Left hindlimb (tissue), 1 donor: ENCODE measurements around the gene RIBC2.
"Not testable (repeated sequence)": the region's sequence is repeated elsewhere in the genome, so short reads cannot be mapped to it uniquely, and the experiment has no call there.

Source experiments
- DNase-seq: peaks from one replicate; pipeline ENCODE4 v3.0.0-alpha.2; 2018

RIBC2 gene

GRCh38 chr22:45413368-45414211 is at the start of gene RIBC2, which contains the start of gene SMC1B:
TSS of gene RIBC2 (plus strand) at chr22:45413693. CDS start at chr22:45413887, 194 bp downstream.
TSS of gene SMC1B (minus strand) at chr22:45413599. CDS start at chr22:45413567, 32 bp downstream.
- peak; percentile 89 for DNase-seq

GRCh38 chr22:45366713-45367112 is 46.8 kb upstream of the RIBC2 start:
- no peak for DNase-seq

DNA sequence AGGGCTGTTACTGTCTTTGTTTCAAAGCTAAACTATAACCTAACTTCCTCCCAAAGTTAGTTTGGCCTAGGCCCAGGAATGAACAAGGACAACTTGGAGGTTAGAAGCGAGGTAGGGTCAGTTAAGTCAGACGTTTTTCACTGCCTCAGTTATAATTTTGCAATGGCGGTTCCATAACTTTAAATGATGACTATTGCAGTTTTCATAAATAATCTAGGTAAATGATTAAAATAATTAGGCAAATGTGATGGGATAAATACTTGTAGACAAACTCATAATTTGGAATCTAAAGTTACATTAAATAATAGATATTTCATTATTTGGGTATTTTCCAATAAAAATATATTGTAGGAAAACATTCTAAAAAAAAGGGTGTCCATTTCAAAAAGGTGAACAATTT is 39.9 kb upstream of the RIBC2 start:
- not testable (repeated sequence) for DNase-seq

GRCh38 chr22:45376009-45376408 is 37.5 kb upstream of the RIBC2 start:
- DNase-seq: no peak

GRCh38 chr22:45376703-45377102 is 36.8 kb upstream of the RIBC2 start:
- no peak for DNase-seq

DNA sequence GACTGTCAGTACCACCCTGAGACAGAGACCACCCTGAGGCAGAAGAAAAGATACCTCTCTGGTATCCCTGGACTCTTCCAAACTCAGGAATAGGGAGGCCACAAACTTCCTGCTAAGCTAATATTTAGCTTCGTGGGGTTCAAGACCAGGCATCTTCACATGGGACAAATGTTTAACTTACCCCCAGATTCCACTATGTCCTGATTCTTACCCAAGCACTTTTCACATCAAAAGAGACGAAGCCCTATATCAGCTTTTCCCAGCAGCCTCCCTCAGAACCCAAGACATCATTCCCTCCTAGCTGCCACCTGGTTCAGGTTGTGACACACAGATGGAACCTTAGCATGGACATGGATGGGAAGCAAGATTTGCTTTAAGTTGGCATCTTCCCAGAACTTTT is 32.1 kb upstream of the RIBC2 start:
- DNase-seq: no peak

DNA sequence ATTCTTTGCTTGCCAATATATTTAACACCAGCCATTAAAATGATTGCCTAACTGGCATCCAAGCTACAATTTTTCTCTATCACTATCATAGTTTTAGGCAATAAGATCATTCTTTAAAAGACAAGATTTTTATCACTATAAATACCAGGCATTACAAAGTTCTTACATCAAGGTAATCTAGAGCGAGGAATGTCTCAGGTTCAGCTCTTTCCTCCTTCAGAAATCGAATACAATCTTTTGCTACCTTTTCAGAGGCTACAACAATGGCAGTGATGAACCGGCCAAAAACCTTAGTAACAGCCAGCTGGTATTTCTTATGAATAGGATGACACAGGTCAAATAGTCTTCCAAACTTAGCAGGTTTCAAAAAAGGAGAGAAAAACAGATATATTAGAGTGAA is 23.9 kb upstream of the RIBC2 start:
- no peak for DNase-seq

DNA sequence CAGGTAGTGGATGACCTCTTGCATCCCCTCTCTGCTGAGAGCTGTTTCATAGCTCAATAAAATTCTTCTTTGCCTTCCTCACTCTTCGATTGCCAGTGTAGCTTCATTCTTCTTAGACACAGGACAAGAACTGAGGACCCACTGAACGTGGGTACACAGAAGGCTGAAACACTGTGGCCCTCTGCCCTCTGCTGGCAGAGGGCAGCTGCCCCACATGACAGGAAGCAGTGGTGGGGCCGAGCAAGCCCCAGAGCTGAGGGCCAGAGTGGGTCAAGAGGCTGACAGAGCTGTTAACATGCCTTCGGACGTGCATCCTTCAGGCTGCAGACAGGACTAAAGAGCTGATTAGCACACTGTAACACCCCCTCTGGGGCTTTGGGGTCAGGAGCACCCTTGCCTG is 15.7 kb upstream of the RIBC2 start:
- DNase-seq: no peak

DNA sequence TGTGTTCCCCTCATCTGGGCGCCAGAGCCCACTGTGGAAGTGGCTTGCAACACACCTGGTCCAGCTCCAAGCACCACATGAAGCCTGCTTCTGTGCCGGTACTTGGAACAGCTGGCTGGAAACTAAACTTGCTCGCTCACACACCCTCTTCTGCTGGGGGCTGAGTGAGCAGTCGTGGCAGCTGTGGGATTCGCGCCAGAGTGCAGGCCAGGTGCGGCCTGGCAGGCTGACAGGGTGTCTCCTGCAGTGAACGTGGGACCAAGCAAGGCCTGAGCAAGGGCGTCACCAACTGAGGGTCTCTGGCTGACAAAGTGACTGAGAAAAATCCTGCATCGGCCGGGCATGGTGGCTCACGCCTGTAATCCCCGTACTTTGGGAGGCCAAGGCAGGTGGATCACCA is 15.3 kb upstream of the RIBC2 start:
- no peak for DNase-seq

DNA sequence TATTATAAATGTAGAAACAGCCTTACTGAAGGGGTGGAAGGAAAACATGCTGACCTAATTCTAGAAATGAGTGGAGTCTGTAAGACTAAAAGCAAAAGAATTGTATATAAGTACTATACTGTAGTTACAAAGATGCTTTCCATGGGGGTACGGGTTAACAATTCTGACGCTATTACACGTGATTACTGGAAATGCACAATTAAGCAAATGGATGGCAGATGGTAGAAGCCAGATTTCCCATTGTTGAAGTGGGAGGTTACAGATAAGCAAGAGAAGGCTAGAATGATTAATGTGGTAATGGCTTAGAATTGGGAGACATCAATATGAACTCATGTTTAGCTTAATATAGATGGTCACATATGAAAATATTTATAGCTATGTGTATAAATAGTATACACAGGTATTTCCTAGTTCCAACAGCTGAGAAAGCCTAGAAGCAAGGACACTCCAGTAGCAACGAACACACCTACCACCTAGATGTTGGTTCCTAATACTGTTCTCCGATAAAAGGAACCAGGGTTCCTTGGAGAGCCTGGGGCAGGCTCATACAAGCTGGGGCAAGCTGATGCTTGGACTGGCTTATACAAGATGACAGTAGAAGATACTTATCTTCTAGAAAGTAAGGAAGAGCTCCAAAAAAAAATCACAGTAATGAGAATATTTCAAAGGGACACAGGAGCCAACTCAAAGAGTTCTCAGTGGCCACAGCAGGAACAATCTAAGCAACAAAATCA is 13.6 kb upstream of the RIBC2 start:
- DNase-seq: no peak

DNA sequence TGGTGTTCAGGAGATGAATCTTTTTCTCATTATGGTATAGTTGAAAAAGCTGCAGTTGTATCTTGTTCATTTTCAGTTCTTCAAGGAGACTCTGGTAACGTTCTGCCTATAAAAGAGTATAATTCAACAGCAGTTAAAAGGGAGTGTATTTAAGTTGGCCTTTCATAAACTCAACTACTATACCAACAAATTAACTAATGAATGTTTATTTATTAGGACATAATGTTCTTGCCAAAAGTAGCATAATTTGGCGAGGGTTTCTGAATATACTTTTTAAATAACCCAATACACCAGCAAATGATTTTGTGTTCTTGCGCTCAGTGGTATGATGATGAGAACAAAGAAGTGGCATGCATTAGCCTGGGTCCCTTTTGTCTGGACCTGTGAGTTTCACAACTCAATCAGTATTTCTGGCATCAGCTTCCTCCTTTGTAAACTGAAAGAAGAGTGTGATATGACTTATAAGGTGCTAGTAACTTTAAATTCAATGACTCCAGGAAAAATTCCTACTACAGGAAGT is 11.0 kb upstream of the RIBC2 start:
- no peak for DNase-seq

DNA sequence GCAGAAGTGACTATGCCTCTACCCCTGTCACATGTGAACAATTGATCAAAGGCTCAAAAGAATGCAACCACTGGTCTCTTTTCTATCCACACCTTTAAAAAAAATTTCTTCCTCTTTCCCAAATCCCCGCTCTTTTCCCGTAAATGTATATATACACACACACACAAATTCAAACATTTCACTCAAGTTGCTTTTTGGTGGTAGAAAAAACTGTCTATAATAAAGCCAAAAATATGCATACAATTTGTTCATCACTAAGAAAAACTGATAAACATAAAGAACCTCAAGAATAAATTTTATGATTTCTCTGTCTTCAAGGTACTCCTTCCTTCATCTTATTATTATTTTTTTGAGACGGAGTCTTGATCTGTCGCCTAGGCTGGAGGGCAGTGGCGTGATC is 5.7 kb upstream of the RIBC2 start:
- no peak for DNase-seq

DNA sequence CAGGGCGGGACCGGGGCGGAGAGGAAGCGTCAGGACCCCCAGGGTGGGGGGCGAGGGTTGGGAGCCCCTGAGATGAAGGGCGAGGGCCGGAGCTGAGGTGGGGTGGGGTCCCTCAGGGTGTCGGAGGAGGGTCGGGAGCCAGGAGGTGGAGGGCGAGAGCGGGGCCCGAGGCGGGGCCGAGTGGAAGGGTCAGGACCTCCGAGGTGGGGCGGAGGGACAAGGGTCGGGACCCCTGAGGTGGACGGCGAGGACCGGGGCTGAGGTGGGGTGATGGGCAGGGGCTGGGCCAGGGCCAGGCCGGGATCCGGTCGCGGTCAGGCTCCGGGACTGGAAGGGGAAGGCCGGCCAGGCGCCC is 503 bp upstream of the RIBC2 start:
- no peak for DNase-seq

GRCh38 chr22:45418056-45418769 is 4.7 kb downstream of the RIBC2 start:
- no peak for DNase-seq

GRCh38 chr22:45418770-45419138 is 5.3 kb downstream of the RIBC2 start:
- no peak for DNase-seq

DNA sequence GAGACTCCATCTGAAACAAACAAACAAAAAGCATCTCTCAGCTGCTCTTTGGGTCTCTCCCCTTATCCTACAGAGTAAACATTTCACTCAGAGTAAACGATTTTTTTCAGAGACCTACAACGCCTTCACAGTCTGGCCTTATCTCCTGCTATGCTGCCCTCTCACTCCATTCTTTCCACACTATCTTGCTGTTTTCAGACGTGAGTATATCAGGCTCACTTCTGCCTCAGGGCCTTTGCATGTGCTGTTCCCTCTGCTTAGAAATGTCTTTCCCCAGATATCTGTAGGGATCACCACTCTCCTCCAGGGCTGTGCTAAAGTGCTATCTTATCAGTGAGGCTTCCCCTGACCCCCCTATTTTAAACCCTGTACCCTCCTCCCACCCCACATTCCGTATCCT is 6.5 kb downstream of the RIBC2 start:
- DNase-seq: no peak

- DNase-seq: no peak
These were observed 7.0 kb downstream of the RIBC2 start for GRCh38 chr22:45420539-45420938.

GRCh38 chr22:45421349-45422055 is 8.0 kb downstream of the RIBC2 start:
- DNase-seq: no peak

- DNase-seq: no peak
These were observed 8.9 kb downstream of the RIBC2 start for GRCh38 chr22:45422237-45422983.

DNA sequence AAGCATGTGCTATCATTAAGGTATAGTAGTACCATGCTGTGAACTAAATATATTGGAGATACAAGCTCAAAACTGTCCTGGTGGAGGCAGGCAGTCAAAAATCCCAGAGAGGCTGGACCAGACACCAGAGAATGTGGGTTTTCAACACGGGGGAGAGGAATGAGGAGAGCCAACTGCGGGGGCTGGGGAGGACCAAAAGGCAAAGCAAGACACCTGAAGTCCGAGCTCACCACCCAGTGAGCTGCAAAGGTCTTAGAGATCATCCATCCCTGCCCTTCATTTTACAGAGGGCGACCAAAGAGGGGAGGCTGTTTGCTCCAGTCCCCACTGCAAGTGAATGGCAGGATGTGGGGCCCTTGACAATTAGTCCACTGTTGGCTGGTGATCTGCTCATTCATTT is 10.0 kb downstream of the RIBC2 start:
- no peak for DNase-seq

DNA sequence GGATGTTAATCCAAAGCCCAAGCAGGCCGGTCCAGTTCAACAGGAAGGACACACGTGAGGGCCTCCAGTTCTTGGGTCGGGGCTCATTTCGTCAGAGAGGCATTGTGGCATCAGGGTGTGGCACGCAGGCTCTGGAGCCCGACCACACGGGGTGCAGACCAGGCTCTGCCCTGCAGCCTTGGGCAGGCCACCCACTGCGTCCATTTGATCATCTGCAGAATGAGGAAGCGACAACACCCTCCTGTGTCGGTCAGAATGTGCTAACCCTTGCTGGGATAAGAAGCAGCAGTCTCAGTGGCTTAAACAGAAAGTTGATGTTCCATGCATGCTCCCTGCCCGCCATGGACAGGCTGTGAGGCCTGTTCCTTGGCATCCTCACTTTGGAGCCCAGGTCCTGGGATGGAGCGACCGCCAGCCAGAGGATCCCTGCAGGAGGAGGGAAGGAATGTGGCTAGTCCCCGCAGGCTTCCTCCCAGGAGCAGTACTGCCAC is 10.8 kb downstream of the RIBC2 start:
- DNase-seq: no peak

DNA sequence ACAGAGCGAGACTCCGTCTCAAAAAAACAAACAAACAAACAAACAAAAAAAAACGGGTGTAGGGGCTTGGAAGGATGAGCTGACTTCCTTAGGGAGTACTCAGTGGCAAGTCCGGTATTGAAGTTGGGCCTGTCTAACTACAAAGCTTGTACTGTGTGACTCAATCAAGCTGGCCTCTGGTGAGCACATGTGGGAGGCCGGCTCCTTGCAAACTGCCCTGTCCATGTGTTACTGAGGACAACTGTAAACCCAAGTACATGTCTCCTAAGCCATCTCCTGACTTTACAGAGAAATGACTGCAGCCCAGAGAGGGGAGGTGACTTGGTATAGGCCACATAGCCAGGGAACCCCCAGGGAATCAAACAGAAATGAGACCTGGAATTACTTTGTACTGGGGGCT is 11.6 kb downstream of the RIBC2 start:
- no peak for DNase-seq
